ENCODE data around the gene CLEC11A. TPM values are rescaled to one million over a fixed set of nuclear protein-coding genes. Genes with fewer than 3 reads are reported as not detected.
"Not testable (repeated sequence)": the region's sequence is repeated elsewhere in the genome, so short reads cannot be mapped to it uniquely, and the experiment has no call there.

CLEC11A gene
- total and polyA plus RNA-seq, 10 of the 15 experiments (the other 5 are each of a cell fraction or from before 2014, with no cell fraction given), result not detected

GRCh38 chr19:50773454-50773853, 50.3 kb downstream of the CLEC11A start:
- FAIRE-seq; DNase-seq (ENCODE audit: low read depth, low spot score); H3K27ac ChIP-seq (ENCODE audit: control insufficient read depth, insufficient read depth); H3K4me1 ChIP-seq (ENCODE audit: control insufficient read depth, insufficient read depth, low read length); POLR2A ChIA-PET; H2AFZ ChIP-seq (ENCODE audit: control insufficient read depth, low read depth, low read length); H3K9me3 ChIP-seq (replicated peaks; ENCODE audit: control insufficient read depth, insufficient read depth, low read length); intact Hi-C loops (cut with micrococcal nuclease; ENCODE audit: unreplicated experiment); H4K20me1 ChIP-seq (ENCODE audit: control insufficient read depth, insufficient read depth); H3K4me3 ChIP-seq; H3K36me3 ChIP-seq (ENCODE audit: control insufficient read depth in 2 of 2, insufficient read depth in 2 of 2, low read length in 1 of 2); in situ Hi-C loops (cut with MboI); H3K4me2 ChIP-seq (ENCODE audit: control insufficient read depth, insufficient read depth); H3K9ac ChIP-seq (ENCODE audit: control insufficient read depth, insufficient read depth, low read length); H3K27me3 ChIP-seq (replicated peaks in 1 of 2; ENCODE audit: control insufficient read depth in 2 of 2, insufficient read depth in 2 of 2, low read length in 1 of 2); H3K79me2 ChIP-seq (ENCODE audit: control insufficient read depth, insufficient read depth, low read length); BruUV-seq (replicated peaks); ATAC-seq: not testable (repeated sequence)
- SMC1A ChIA-PET (ENCODE audit: uncharacterized antibody, unreplicated experiment), result interaction anchor here (0.5 kb wide), 1 partner anchor 184 kb away, joined by 3 read pairs; no protein-coding TSS in a partner anchor
- WGBS (ENCODE audit: insufficient coverage, insufficient replicate concordance, low lambda C conversion rate, missing lambda C conversion rate), result 7% methylated on average over 7 of the region's 7 CpGs
- RAD21 ChIA-PET (ENCODE audit: unreplicated experiment), result interaction anchor here (1.2 kb wide), 1 partner anchor 20 kb away, joined by 3 read pairs; no protein-coding TSS in a partner anchor
- CTCF ChIA-PET, result interaction anchor here (0.8 to 1.5 kb wide), 4 partner anchors 149 to 621 kb away, joined by 3 to 5 read pairs (median 3); no protein-coding TSS in a partner anchor

Other genes starting within 250 kb of the CLEC11A start
Only the 7 nearest of the 17 such genes appear.
- gene SYT3, start 83.5 kb upstream of the CLEC11A start, total RNA-seq (2014; rRNA removed), result not detected in 2 replicates
- not detected in 2 replicates for gene SYT3, start 83.5 kb upstream of the CLEC11A start, total RNA-seq (2014; rRNA removed; fragmentation: Illumina TruSeq; extraction: Trizol)
- gene SYT3, start 83.5 kb upstream of the CLEC11A start, total RNA-seq (2021), result not detected in 2 replicates
- gene SYT3, start 83.5 kb upstream of the CLEC11A start, polyA plus RNA-seq (2011; rRNA removed), result 0.03 and 0.05 TPM in 2 replicates
- not detected in 2 replicates for gene SYT3, start 83.5 kb upstream of the CLEC11A start, polyA plus RNA-seq (2014; fragmentation: Illumina TruSeq; extraction: Trizol)
- gene SYT3, start 83.5 kb upstream of the CLEC11A start, polyA plus RNA-seq (2014; fragmentation: Nextera tagmentation; extraction: Ambion mirVana), result not detected
- gene SYT3, start 83.5 kb upstream of the CLEC11A start, polyA plus RNA-seq (2014; rRNA removed), result 0.18 TPM in 1 of 2 replicates, not detected in the other
- gene SYT3, start 83.5 kb upstream of the CLEC11A start, polyA plus RNA-seq (2016; fragmentation: Nextera tagmentation; extraction: Ambion mirVana), result not detected
- gene C19orf81, start 73.9 kb upstream of the CLEC11A start, total RNA-seq (2014; rRNA removed), result not detected in 2 replicates
- gene C19orf81, start 73.9 kb upstream of the CLEC11A start, total RNA-seq (2014; rRNA removed; fragmentation: Illumina TruSeq; extraction: Trizol), result not detected in 2 replicates
- 0.69 TPM in 1 of 2 replicates, not detected in the other for gene C19orf81, start 73.9 kb upstream of the CLEC11A start, total RNA-seq (2021)
- gene C19orf81, start 73.9 kb upstream of the CLEC11A start, polyA plus RNA-seq (2011; rRNA removed), result 0.36 TPM in 1 of 2 replicates, not detected in the other
- gene C19orf81, start 73.9 kb upstream of the CLEC11A start, polyA plus RNA-seq (2014; fragmentation: Illumina TruSeq; extraction: Trizol), result not detected in 2 replicates
- gene C19orf81, start 73.9 kb upstream of the CLEC11A start, polyA plus RNA-seq (2014; fragmentation: Nextera tagmentation; extraction: Ambion mirVana), result not detected
- not detected in 2 replicates for gene C19orf81, start 73.9 kb upstream of the CLEC11A start, polyA plus RNA-seq (2014; rRNA removed)
- gene C19orf81, start 73.9 kb upstream of the CLEC11A start, polyA plus RNA-seq (2016; fragmentation: Nextera tagmentation; extraction: Ambion mirVana), result not detected
- not detected in 2 replicates for gene SHANK1, start 3.6 kb upstream of the CLEC11A start, total RNA-seq (2014; rRNA removed)
- gene SHANK1, start 3.6 kb upstream of the CLEC11A start, total RNA-seq (2014; rRNA removed; fragmentation: Illumina TruSeq; extraction: Trizol), result not detected in 2 replicates
- gene SHANK1, start 3.6 kb upstream of the CLEC11A start, total RNA-seq (2021), result not detected in 2 replicates
- not detected in 2 replicates for gene SHANK1, start 3.6 kb upstream of the CLEC11A start, polyA plus RNA-seq (2011; rRNA removed)
- gene SHANK1, start 3.6 kb upstream of the CLEC11A start, polyA plus RNA-seq (2014; fragmentation: Illumina TruSeq; extraction: Trizol), result not detected in 2 replicates
- gene SHANK1, start 3.6 kb upstream of the CLEC11A start, polyA plus RNA-seq (2014; fragmentation: Nextera tagmentation; extraction: Ambion mirVana), result not detected
- gene SHANK1, start 3.6 kb upstream of the CLEC11A start, polyA plus RNA-seq (2014; rRNA removed), result not detected in 2 replicates
- gene SHANK1, start 3.6 kb upstream of the CLEC11A start, polyA plus RNA-seq (2016; fragmentation: Nextera tagmentation; extraction: Ambion mirVana), result not detected
- gene GPR32, start 47.1 kb downstream of the CLEC11A start, total RNA-seq (2014; rRNA removed), result not detected in 2 replicates
- gene GPR32, start 47.1 kb downstream of the CLEC11A start, total RNA-seq (2014; rRNA removed; fragmentation: Illumina TruSeq; extraction: Trizol), result not detected in 2 replicates
- not detected in 2 replicates for gene GPR32, start 47.1 kb downstream of the CLEC11A start, total RNA-seq (2021)
- not detected in 2 replicates for gene GPR32, start 47.1 kb downstream of the CLEC11A start, polyA plus RNA-seq (2011; rRNA removed)
- gene GPR32, start 47.1 kb downstream of the CLEC11A start, polyA plus RNA-seq (2014; fragmentation: Illumina TruSeq; extraction: Trizol), result not detected in 2 replicates
- not detected for gene GPR32, start 47.1 kb downstream of the CLEC11A start, polyA plus RNA-seq (2014; fragmentation: Nextera tagmentation; extraction: Ambion mirVana)
- gene GPR32, start 47.1 kb downstream of the CLEC11A start, polyA plus RNA-seq (2014; rRNA removed), result not detected in 2 replicates
- gene GPR32, start 47.1 kb downstream of the CLEC11A start, polyA plus RNA-seq (2016; fragmentation: Nextera tagmentation; extraction: Ambion mirVana), result not detected
- gene ACP4, start 67.1 kb downstream of the CLEC11A start, total RNA-seq (2014; rRNA removed), result not detected in 2 replicates
- gene ACP4, start 67.1 kb downstream of the CLEC11A start, total RNA-seq (2014; rRNA removed; fragmentation: Illumina TruSeq; extraction: Trizol), result not detected in 2 replicates
- gene ACP4, start 67.1 kb downstream of the CLEC11A start, total RNA-seq (2021), result not detected in 2 replicates
- not detected in 2 replicates for gene ACP4, start 67.1 kb downstream of the CLEC11A start, polyA plus RNA-seq (2011; rRNA removed)
- not detected in 2 replicates for gene ACP4, start 67.1 kb downstream of the CLEC11A start, polyA plus RNA-seq (2014; fragmentation: Illumina TruSeq; extraction: Trizol)
- gene ACP4, start 67.1 kb downstream of the CLEC11A start, polyA plus RNA-seq (2014; fragmentation: Nextera tagmentation; extraction: Ambion mirVana), result not detected
- gene ACP4, start 67.1 kb downstream of the CLEC11A start, polyA plus RNA-seq (2014; rRNA removed), result not detected in 2 replicates
- not detected for gene ACP4, start 67.1 kb downstream of the CLEC11A start, polyA plus RNA-seq (2016; fragmentation: Nextera tagmentation; extraction: Ambion mirVana)
- gene KLK1, start 100.4 kb downstream of the CLEC11A start, total RNA-seq (2014; rRNA removed), result 3.3 and 3.4 TPM in 2 replicates
- gene KLK1, start 100.4 kb downstream of the CLEC11A start, total RNA-seq (2014; rRNA removed; fragmentation: Illumina TruSeq; extraction: Trizol), result 3.4 and 3.5 TPM in 2 replicates
- gene KLK1, start 100.4 kb downstream of the CLEC11A start, total RNA-seq (2021), result 24.8 and 27.5 TPM in 2 replicates
- gene KLK1, start 100.4 kb downstream of the CLEC11A start, polyA plus RNA-seq (2011; rRNA removed), result 21.1 and 24.8 TPM in 2 replicates
- gene KLK1, start 100.4 kb downstream of the CLEC11A start, polyA plus RNA-seq (2014; fragmentation: Illumina TruSeq; extraction: Trizol), result 27.1 and 34.6 TPM in 2 replicates
- gene KLK1, start 100.4 kb downstream of the CLEC11A start, polyA plus RNA-seq (2014; fragmentation: Nextera tagmentation; extraction: Ambion mirVana), result 10 to 100 TPM; 20.7 to 22.0 TPM
- 19.6 and 22.8 TPM in 2 replicates for gene KLK1, start 100.4 kb downstream of the CLEC11A start, polyA plus RNA-seq (2014; rRNA removed)
- gene KLK1, start 100.4 kb downstream of the CLEC11A start, polyA plus RNA-seq (2016; fragmentation: Nextera tagmentation; extraction: Ambion mirVana), result 10 to 100 TPM; 13.9 to 14.4 TPM
- not detected in 2 replicates for gene KLK15, start 110.2 kb downstream of the CLEC11A start, total RNA-seq (2014; rRNA removed)
- gene KLK15, start 110.2 kb downstream of the CLEC11A start, total RNA-seq (2014; rRNA removed; fragmentation: Illumina TruSeq; extraction: Trizol), result not detected in 2 replicates
- gene KLK15, start 110.2 kb downstream of the CLEC11A start, total RNA-seq (2021), result not detected in 2 replicates
- not detected in 2 replicates for gene KLK15, start 110.2 kb downstream of the CLEC11A start, polyA plus RNA-seq (2011; rRNA removed)
- gene KLK15, start 110.2 kb downstream of the CLEC11A start, polyA plus RNA-seq (2014; fragmentation: Illumina TruSeq; extraction: Trizol), result 0.04 TPM in 1 of 2 replicates, not detected in the other
- not detected for gene KLK15, start 110.2 kb downstream of the CLEC11A start, polyA plus RNA-seq (2014; fragmentation: Nextera tagmentation; extraction: Ambion mirVana)
- gene KLK15, start 110.2 kb downstream of the CLEC11A start, polyA plus RNA-seq (2014; rRNA removed), result 0.05 and 0.08 TPM in 2 replicates
- gene KLK15, start 110.2 kb downstream of the CLEC11A start, polyA plus RNA-seq (2016; fragmentation: Nextera tagmentation; extraction: Ambion mirVana), result not detected